Measurements from ENCODE around the gene SSX2IP. TPM values are rescaled to one million over a fixed set of nuclear protein-coding genes. Genes with fewer than 3 reads are reported as not detected.

Gene SSX2IP
- total and polyA plus RNA-seq, 9 of the 15 experiments (the other 6 are each of a cell fraction or from before 2014, with no cell fraction given), result 20.6 to 96.7 (median 61.7) TPM

DNA sequence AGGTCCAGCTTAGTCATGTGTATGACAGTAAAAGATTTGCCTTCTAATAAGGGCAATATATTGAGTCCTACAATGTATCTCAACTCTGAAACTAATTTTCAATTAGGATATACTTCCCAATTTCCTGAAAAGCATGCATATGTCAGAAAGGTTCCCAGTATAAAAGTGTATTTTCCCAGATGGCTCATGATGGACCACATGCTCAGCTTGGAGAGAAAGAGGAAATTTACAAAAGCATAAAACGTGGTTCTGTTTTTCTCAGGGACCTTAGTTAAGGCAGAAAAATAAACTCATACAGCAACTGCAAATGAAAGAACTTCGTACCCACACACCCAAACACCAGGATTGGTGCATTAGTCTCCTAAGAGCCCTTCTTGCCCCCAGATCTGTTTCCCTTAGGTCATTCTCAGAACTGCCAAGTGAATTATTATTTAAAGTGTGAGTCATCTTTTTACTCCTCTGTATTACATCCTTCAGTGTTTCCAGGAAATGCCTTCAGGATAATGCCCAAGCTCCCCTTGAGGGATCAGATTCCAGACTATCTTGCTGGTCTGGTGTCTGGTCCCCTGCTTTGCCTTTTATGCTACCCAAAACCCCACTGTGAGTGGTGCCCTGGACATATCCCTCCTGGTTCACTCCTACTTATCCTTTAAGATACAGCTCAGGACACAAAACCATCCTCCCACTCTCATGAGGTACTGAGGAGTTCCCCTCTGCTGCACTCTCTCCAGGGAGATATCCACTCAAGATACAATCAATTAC is 57.4 kb downstream of the SSX2IP start (continued):
- TF ChIP-seq HMG20B (CRISPR knock-in tag; IDR thresholded peaks at IDR 0.05) (no peak), ZNF696 (CRISPR knock-in tag; conservative IDR thresholded peaks at IDR 0.05) (no peak), SPI1 (IDR thresholded peaks at IDR 0.05; ENCODE audit: borderline replicate concordance, low read depth, low read length) (no peak), MEIS2 (IDR thresholded peaks at IDR 0.05; ENCODE audit: partially characterized antibody) (peak; percentile 81), HDAC2 (IDR thresholded peaks at IDR 0.05) (0 out of 2 replicates have a peak, but pooled peaks have one; percentile 31), RBM39 (optimal IDR thresholded peaks at IDR 0.05; ENCODE audit: low read depth, low read length) (no peak), MAFF (IDR thresholded peaks at IDR 0.05; ENCODE audit: low read length) (peak; percentile 14; the same call in 1 of the 2 replicates), PHF8 (IDR thresholded peaks at IDR 0.05; ENCODE audit: borderline replicate concordance, low read length) (no peak), CTBP1 (IDR thresholded peaks at IDR 0.05; ENCODE audit: borderline replicate concordance) (peak; percentile 67; the same call in 1 of the 2 replicates), FOS (IDR thresholded peaks at IDR 0.05; ENCODE audit: extremely low read depth, insufficient read length) (peak; percentile 19), NR4A1 (CRISPR knock-in tag; IDR thresholded peaks at IDR 0.05) (no peak), NR4A1 (tag; IDR thresholded peaks at IDR 0.05) (no peak), GATAD2B (IDR thresholded peaks at IDR 0.05; ENCODE audit: borderline replicate concordance) (no peak), ZNF143 (CRISPR knock-in tag; IDR thresholded peaks at IDR 0.05) (no peak), RFX1 (IDR thresholded peaks at IDR 0.05) (no peak)
- TF ChIP-seq, protein P1, sequence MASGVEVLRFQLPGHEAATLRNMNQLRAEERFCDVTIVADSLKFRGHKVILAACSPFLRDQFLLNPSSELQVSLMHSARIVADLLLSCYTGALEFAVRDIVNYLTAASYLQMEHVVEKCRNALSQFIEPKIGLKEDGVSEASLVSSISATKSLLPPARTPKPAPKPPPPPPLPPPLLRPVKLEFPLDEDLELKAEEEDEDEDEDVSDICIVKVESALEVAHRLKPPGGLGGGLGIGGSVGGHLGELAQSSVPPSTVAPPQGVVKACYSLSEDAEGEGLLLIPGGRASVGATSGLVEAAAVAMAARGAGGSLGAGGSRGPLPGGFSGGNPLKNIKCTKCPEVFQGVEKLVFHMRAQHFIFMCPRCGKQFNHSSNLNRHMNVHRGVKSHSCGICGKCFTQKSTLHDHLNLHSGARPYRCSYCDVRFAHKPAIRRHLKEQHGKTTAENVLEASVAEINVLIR (CRISPR knock-in tag; IDR thresholded peaks at IDR 0.05), result no peak
- TF ChIP-seq, protein P2, sequence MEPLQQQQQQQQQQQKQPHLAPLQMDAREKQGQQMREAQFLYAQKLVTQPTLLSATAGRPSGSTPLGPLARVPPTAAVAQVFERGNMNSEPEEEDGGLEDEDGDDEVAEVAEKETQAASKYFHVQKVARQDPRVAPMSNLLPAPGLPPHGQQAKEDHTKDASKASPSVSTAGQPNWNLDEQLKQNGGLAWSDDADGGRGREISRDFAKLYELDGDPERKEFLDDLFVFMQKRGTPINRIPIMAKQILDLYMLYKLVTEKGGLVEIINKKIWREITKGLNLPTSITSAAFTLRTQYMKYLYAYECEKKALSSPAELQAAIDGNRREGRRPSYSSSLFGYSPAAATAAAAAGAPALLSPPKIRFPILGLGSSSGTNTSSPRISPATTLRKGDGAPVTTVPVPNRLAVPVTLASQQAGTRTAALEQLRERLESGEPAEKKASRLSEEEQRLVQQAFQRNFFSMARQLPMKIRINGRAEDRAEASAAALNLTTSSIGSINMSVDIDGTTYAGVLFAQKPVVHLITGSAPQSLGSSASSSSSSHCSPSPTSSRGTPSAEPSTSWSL (CRISPR knock-in tag; IDR thresholded peaks at IDR 0.05; ENCODE audit: borderline replicate concordance), result no peak
- TF ChIP-seq, protein P3, sequence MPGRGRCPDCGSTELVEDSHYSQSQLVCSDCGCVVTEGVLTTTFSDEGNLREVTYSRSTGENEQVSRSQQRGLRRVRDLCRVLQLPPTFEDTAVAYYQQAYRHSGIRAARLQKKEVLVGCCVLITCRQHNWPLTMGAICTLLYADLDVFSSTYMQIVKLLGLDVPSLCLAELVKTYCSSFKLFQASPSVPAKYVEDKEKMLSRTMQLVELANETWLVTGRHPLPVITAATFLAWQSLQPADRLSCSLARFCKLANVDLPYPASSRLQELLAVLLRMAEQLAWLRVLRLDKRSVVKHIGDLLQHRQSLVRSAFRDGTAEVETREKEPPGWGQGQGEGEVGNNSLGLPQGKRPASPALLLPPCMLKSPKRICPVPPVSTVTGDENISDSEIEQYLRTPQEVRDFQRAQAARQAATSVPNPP (IDR thresholded peaks at IDR 0.05; ENCODE audit: borderline replicate concordance, insufficient read depth, insufficient read length), result no peak
- TF ChIP-seq, protein P4, sequence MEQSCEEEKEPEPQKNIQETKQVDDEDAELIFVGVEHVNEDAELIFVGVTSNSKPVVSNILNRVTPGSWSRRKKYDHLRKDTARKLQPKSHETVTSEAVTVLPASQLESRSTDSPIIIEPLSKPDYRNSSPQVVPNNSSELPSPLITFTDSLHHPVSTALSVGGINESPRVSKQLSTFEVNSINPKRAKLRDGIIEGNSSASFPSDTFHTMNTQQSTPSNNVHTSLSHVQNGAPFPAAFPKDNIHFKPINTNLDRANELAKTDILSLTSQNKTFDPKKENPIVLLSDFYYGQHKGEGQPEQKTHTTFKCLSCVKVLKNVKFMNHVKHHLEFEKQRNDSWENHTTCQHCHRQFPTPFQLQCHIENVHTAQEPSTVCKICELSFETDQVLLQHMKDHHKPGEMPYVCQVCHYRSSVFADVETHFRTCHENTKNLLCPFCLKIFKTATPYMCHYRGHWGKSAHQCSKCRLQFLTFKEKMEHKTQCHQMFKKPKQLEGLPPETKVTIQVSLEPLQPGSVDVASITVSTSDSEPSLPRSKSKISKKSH (CRISPR knock-in tag; IDR thresholded peaks at IDR 0.05), result no peak
- TF ChIP-seq, protein P5, sequence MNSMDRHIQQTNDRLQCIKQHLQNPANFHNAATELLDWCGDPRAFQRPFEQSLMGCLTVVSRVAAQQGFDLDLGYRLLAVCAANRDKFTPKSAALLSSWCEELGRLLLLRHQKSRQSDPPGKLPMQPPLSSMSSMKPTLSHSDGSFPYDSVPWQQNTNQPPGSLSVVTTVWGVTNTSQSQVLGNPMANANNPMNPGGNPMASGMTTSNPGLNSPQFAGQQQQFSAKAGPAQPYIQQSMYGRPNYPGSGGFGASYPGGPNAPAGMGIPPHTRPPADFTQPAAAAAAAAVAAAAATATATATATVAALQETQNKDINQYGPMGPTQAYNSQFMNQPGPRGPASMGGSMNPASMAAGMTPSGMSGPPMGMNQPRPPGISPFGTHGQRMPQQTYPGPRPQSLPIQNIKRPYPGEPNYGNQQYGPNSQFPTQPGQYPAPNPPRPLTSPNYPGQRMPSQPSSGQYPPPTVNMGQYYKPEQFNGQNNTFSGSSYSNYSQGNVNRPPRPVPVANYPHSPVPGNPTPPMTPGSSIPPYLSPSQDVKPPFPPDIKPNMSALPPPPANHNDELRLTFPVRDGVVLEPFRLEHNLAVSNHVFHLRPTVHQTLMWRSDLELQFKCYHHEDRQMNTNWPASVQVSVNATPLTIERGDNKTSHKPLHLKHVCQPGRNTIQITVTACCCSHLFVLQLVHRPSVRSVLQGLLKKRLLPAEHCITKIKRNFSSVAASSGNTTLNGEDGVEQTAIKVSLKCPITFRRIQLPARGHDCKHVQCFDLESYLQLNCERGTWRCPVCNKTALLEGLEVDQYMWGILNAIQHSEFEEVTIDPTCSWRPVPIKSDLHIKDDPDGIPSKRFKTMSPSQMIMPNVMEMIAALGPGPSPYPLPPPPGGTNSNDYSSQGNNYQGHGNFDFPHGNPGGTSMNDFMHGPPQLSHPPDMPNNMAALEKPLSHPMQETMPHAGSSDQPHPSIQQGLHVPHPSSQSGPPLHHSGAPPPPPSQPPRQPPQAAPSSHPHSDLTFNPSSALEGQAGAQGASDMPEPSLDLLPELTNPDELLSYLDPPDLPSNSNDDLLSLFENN (IDR thresholded peaks at IDR 0.05; ENCODE audit: low read depth in 2 of 2, low read length in 2 of 2), result no peak

Data from K562 (cell line).